BLaER1 treated with 17β-estradiol and CSF1 and Interleukin-3, amounts not matched to agents 10 nM and 100 nM (cell line): ENCODE data around the gene MAP4K5.

Experiments used
- H3K27ac ChIP-seq, 11 experiments: shearing (Covaris generic); formaldehyde crosslinking; 2 replicates each; pipeline ENCODE4 v1.8.1; 2022
- H3K27me3 ChIP-seq, 11 experiments: shearing (Covaris generic); formaldehyde crosslinking; 2 replicates each; pipeline ENCODE4 v1.8.1; 2022
- H3K36me3 ChIP-seq, 11 experiments: shearing (Covaris generic); formaldehyde crosslinking; 2 replicates each; pipeline ENCODE4 v1.8.1; 2022
- H3K4me1 ChIP-seq, 10 experiments: shearing (Covaris generic); formaldehyde crosslinking; 2 replicates each; pipeline ENCODE4 v1.8.1; 2022
- H3K4me2 ChIP-seq, 11 experiments: shearing (Covaris generic); formaldehyde crosslinking; 2 replicates each; pipeline ENCODE4 v1.8.1; 2022
- H3K4me3 ChIP-seq, 10 experiments: shearing (Covaris generic); formaldehyde crosslinking; 2 replicates each; pipeline ENCODE4 v1.8.1; 2022
- H3K9ac ChIP-seq, 11 experiments: shearing (Covaris generic); formaldehyde crosslinking; 2 replicates each; pipeline ENCODE4 v1.8.1; 2022
- H3K9me3 ChIP-seq, 11 experiments: shearing (Covaris generic); formaldehyde crosslinking; replicated peaks in 1 of 11; 2 replicates each; pipeline ENCODE4 v1.8.1; 2022
- H4K20me1 ChIP-seq, 11 experiments: shearing (Covaris generic); formaldehyde crosslinking; 2 replicates each; pipeline ENCODE4 v1.8.1; 2022
- Cebpa-rat ChIP-seq, 11 experiments: shearing (Covaris generic); IDR thresholded peaks; 2 replicates each; pipeline ENCODE4 v1.8.1; 2022

The MAP4K5 gene

GRCh38 chr14:50534997-50535396 is 2.6 kb upstream of the MAP4K5 start:
- peaks cover 2 to 22% (median 13%) of the 10 kb centered on the region in 11 experiments; a peak in 19 of 22 replicates for H4K20me1 ChIP-seq
- H3K4me2 ChIP-seq: no peak overlapping the region
- no peaks in the 10 kb centered on the region for H3K36me3 ChIP-seq
- TF ChIP-seq Cebpa-rat (IDR thresholded peaks at IDR 0.05): no peak
- no peaks in the 10 kb centered on the region for H3K27me3 ChIP-seq
- peaks cover 16 to 25% (median 22%) of the 10 kb centered on the region in 11 experiments for H3K9me3 ChIP-seq
- H3K4me1 ChIP-seq: peaks cover 25 to 39% (median 28%) of the 10 kb centered on the region in 10 experiments
- H3K9ac ChIP-seq: no peak overlapping the region
- no peak overlapping the region for H3K27ac ChIP-seq
- H3K4me3 ChIP-seq: no peak overlapping the region

- H3K4me2 ChIP-seq: peak overlapping the region in 1 of 11 experiments; percentile 98; a peak in 3 of 22 replicates
- H3K9ac ChIP-seq: no peak overlapping the region
- H3K27ac ChIP-seq: no peak overlapping the region
- H3K36me3 ChIP-seq: no peaks in the 10 kb centered on the region; a peak in 1 of 22 replicates
- no peak for TF ChIP-seq Cebpa-rat (IDR thresholded peaks at IDR 0.05)
- no peaks in the 10 kb centered on the region for H3K27me3 ChIP-seq
- peaks cover 16 to 25% (median 22%) of the 10 kb centered on the region in 11 experiments for H3K9me3 ChIP-seq
- no peak overlapping the region for H3K4me3 ChIP-seq
- peaks cover 7 to 27% (median 19%) of the 10 kb centered on the region in 11 experiments; a peak in 19 of 22 replicates for H4K20me1 ChIP-seq
- H3K4me1 ChIP-seq: peaks cover 30 to 45% (median 34%) of the 10 kb centered on the region in 10 experiments
These were observed 2.0 kb upstream of the MAP4K5 start for GRCh38 chr14:50534416-50534815.

GRCh38 chr14:50533806-50534205 is 1.4 kb upstream of the MAP4K5 start:
- no peak for TF ChIP-seq Cebpa-rat (IDR thresholded peaks at IDR 0.05)
- H3K4me3 ChIP-seq: no peak overlapping the region
- peaks cover 0 to 5% (median 0%) of the 10 kb centered on the region in 11 experiments; a peak in 2 of 22 replicates for H3K36me3 ChIP-seq
- peaks cover 12 to 33% (median 25%) of the 10 kb centered on the region in 11 experiments; a peak in 19 of 22 replicates for H4K20me1 ChIP-seq
- peaks cover 36 to 51% (median 39%) of the 10 kb centered on the region in 10 experiments for H3K4me1 ChIP-seq
- H3K27ac ChIP-seq: peak overlapping the region in 5 of 11 experiments; percentile 88 to 94 (median 92); a peak in 8 of 22 replicates
- peak overlapping the region in 3 of 11 experiments; percentile 93 to 95 (median 94); a peak in 2 of 22 replicates for H3K9ac ChIP-seq
- peak overlapping the region in 8 of 11 experiments; percentile 92 to 100 (median 96); a peak in 15 of 22 replicates for H3K4me2 ChIP-seq
- no peaks in the 10 kb centered on the region for H3K27me3 ChIP-seq
- H3K9me3 ChIP-seq: peaks cover 16 to 25% (median 22%) of the 10 kb centered on the region in 11 experiments

DNA sequence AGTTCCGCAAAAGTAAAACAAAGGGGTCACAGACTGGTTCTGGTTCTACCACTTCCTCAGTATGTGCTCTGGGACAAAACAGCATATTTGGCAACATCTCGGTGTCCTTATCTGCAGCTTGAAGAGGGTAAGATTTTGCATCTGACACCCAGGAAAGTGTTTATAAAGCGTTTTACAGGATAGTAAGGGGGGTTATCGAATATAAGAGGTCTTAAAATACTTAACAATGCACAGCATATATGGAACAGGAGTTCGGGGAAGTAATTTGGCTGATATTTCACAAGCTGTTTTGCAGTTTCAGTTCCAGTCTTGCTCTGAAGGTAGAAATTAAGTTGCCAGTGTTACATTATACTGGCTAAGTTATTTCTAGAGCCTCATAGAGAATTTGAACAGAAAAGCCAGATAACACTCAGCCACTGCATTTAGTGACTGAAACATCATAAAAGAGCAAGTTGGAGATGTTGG is 904 bp upstream of the MAP4K5 start:
- H3K9ac ChIP-seq: peak overlapping the region in 9 of 11 experiments; percentile 91 to 96 (median 93); a peak in 17 of 22 replicates
- peaks cover 40 to 56% (median 43%) of the 10 kb centered on the region in 10 experiments for H3K4me1 ChIP-seq

DNA sequence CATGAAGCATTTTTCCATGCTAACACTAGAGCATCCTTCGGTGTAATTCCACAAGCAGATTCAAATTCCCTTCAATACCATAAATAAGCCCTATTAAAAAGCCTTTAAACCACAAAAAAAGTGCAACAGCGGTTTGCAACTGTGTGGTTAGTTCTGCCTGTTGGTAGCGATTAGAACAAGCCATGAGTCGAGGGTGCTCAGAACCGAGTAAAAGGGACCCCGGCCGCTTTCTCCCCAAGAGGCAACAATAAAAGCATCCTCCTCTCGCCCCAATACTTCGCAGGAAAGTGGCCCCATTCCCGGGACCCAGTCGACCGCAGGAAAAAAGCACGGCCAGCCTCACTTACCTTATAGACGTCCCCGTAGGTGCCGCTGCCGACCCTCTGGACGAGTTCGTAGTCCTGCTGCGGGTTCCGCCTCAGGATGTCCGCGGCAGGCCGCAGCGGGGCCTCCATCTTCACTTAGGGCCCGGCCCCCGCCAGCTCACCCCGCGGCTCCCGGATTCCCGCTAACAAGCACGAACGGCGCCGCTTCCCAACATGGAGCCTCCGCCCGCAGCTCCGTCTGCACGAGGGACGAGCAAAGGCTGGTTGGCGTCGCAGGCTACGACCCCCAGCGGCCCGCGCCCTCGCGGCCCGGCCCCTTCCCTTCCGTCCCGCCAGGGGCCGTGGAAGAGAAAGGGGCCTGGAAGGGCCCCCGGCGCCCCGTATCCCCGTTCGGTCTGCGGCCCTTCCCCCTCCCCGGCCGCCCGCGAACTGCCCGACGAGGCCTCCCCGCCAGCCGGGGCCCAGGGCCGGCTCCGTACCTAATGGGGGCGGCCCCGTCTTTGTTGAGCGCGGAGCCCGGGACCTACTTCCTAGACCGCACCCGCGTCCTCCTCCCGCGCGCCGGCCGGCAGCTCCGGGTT is 521 bp downstream of the MAP4K5 start:
- peaks cover 0 to 9% (median 3%) of the 10 kb centered on the region in 11 experiments; a peak in 4 of 22 replicates for H3K36me3 ChIP-seq
- peak overlapping the region; percentile 90 to 96 (median 93) for H3K9ac ChIP-seq
- H4K20me1 ChIP-seq: peaks cover 19 to 50% (median 45%) of the 10 kb centered on the region in 11 experiments; a peak in 19 of 22 replicates
- peak overlapping the region; percentile 89 to 98 (median 94) for H3K4me3 ChIP-seq
- peak overlapping the region; percentile 92 to 100 (median 95) for H3K4me2 ChIP-seq
- peaks cover 1 to 5% (median 4%) of the 10 kb centered on the region in 11 experiments; a peak in 20 of 22 replicates for H3K9me3 ChIP-seq
- no peak for TF ChIP-seq Cebpa-rat (IDR thresholded peaks at IDR 0.05)
- H3K27ac ChIP-seq: peak overlapping the region; percentile 77 to 94 (median 90)
- H3K27me3 ChIP-seq: no peaks in the 10 kb centered on the region
- H3K4me1 ChIP-seq: peaks cover 45 to 62% (median 49%) of the 10 kb centered on the region in 10 experiments

More for the DNA sequence above, 904 bp upstream of the MAP4K5 start:
- H3K36me3 ChIP-seq: peaks cover 0 to 9% (median 0%) of the 10 kb centered on the region in 11 experiments; a peak in 2 of 22 replicates
- H3K4me2 ChIP-seq: peak overlapping the region; percentile 92 to 100 (median 95)
- peak overlapping the region in 9 of 10 experiments; percentile 89 to 98 (median 94); a peak in 16 of 20 replicates for H3K4me3 ChIP-seq
- H4K20me1 ChIP-seq: peaks cover 15 to 39% (median 30%) of the 10 kb centered on the region in 11 experiments; a peak in 19 of 22 replicates
- H3K27ac ChIP-seq: peak overlapping the region in 6 of 11 experiments; percentile 88 to 94 (median 90); a peak in 13 of 22 replicates
- peaks cover 16 to 19% (median 18%) of the 10 kb centered on the region in 11 experiments for H3K9me3 ChIP-seq
- H3K27me3 ChIP-seq: no peaks in the 10 kb centered on the region
- peak in 3 of 11 experiments; percentile 6 to 53 (median 11); a peak in 1 of 22 replicates for TF ChIP-seq Cebpa-rat (IDR thresholded peaks at IDR 0.05)

- H3K4me2 ChIP-seq: peak overlapping the region; percentile 92 to 100 (median 95)
- no peak for TF ChIP-seq Cebpa-rat (IDR thresholded peaks at IDR 0.05)
- H3K4me3 ChIP-seq: peak overlapping the region; percentile 89 to 98 (median 94)
- peak overlapping the region; percentile 90 to 96 (median 93); a peak in 21 of 22 replicates for H3K9ac ChIP-seq
- H3K27me3 ChIP-seq: no peaks in the 10 kb centered on the region
- peaks cover 19 to 59% (median 54%) of the 10 kb centered on the region in 11 experiments; a peak in 19 of 22 replicates for H4K20me1 ChIP-seq
- peaks cover 45 to 62% (median 49%) of the 10 kb centered on the region in 10 experiments for H3K4me1 ChIP-seq
- no peaks in the 10 kb centered on the region for H3K9me3 ChIP-seq
- H3K27ac ChIP-seq: peak overlapping the region in 2 of 11 experiments; percentile 89 to 90; a peak in 3 of 22 replicates
- peaks cover 0 to 15% (median 3%) of the 10 kb centered on the region in 11 experiments; a peak in 4 of 22 replicates for H3K36me3 ChIP-seq
These were observed 1.5 kb downstream of the MAP4K5 start for GRCh38 chr14:50530794-50531365.

- H3K4me3 ChIP-seq: peak overlapping the region in 6 of 10 experiments; percentile 89 to 98 (median 94); a peak in 5 of 20 replicates
- no peak overlapping the region for H3K27ac ChIP-seq
- H3K9me3 ChIP-seq: no peaks in the 10 kb centered on the region
- peak overlapping the region; percentile 92 to 100 (median 95) for H3K4me2 ChIP-seq
- peaks cover 48 to 63% (median 49%) of the 10 kb centered on the region in 10 experiments for H3K4me1 ChIP-seq
- H3K9ac ChIP-seq: peak overlapping the region in 3 of 11 experiments; percentile 90 to 96 (median 93); a peak in 4 of 22 replicates
- no peak for TF ChIP-seq Cebpa-rat (IDR thresholded peaks at IDR 0.05)
- H3K27me3 ChIP-seq: no peaks in the 10 kb centered on the region
- H3K36me3 ChIP-seq: peaks cover 0 to 20% (median 4%) of the 10 kb centered on the region in 11 experiments; a peak in 7 of 22 replicates
- peaks cover 22 to 65% (median 57%) of the 10 kb centered on the region in 11 experiments; a peak in 19 of 22 replicates for H4K20me1 ChIP-seq
These were observed 2.0 kb downstream of the MAP4K5 start for GRCh38 chr14:50530358-50530757.
